ENCODE data around the gene KIAA1217. TPM values are rescaled to one million over a fixed set of nuclear protein-coding genes. Genes with fewer than 3 reads are reported as not detected.

KIAA1217 gene
- total RNA-seq, 1 experiment from 2014 or later = 76.2 TPM

DNA sequence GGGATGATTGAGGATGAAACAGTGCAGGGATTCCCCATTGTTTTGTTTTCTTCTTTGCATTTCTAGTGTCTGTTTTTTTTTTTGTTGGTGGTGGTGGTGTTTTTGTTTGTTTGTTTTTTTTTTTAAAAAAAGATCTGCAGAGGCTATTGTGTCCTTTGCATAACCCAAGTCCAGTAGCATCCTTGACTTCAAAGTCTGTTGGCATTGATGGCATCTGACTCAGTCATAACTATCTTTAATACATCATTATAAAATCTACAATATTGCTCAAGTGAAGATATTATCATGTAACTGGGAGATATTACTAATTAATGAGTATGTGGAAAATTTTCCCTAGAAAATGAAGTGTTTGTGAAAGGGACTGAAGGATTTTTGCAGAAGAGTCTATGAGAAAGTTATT lies 70.2 kb downstream of the KIAA1217 start:
- ChIA-PET CTCF (interaction anchor here (0.7 kb wide), 1 partner anchor 238 kb away, joined by 3 read pairs; no protein-coding TSS in a partner anchor), POLR2A (ENCODE audit: low non-redundant PET) (interaction anchor here (0.6 kb wide), 1 partner anchor 40 kb away, joined by 4 read pairs; no protein-coding TSS in a partner anchor)
- Histone ChIP-seq H3K4me1 (ENCODE audit: insufficient read depth, low read length, poor library complexity, severe bottlenecking) (no peaks in the 10 kb centered on the region), H3K4me3 (ENCODE audit: low read depth, low read length, poor library complexity, severe bottlenecking) (no peak overlapping the region), H3K27ac (ENCODE audit: low read depth, low read length, poor library complexity, severe bottlenecking) (no peak overlapping the region), H3K9me3 (ENCODE audit: low read depth, low read length, poor library complexity, severe bottlenecking) (peaks cover 12% of the 10 kb centered on the region), H3K36me3 (ENCODE audit: insufficient read depth, low read length, poor library complexity, severe bottlenecking) (no peaks in the 10 kb centered on the region), H3K27me3 (replicated peaks; ENCODE audit: insufficient read depth, low read depth, low read length, poor library complexity) (no peaks in the 10 kb centered on the region)
- no peak for DNase-seq (ENCODE audit: low spot score)
- intact Hi-C loops (cut with micrococcal nuclease; ENCODE audit: unreplicated experiment) = no loop called here
- no TSS peak for BruUV-seq (replicated peaks)
- TF ChIP-seq EZH2 (IDR thresholded peaks at IDR 0.05; ENCODE audit: borderline replicate concordance, low read depth, low read length, poor library complexity, severe bottlenecking) = no peak
- no peak for TF ChIP-seq CTCF (conservative IDR thresholded peaks at IDR 0.05; ENCODE audit: low read depth, low read length)

- Histone ChIP-seq H3K9me3 (ENCODE audit: low read depth, low read length, poor library complexity, severe bottlenecking) (peaks cover 7% of the 10 kb centered on the region), H3K36me3 (ENCODE audit: insufficient read depth, low read length, poor library complexity, severe bottlenecking) (peaks cover 8% of the 10 kb centered on the region), H3K27ac (ENCODE audit: low read depth, low read length, poor library complexity, severe bottlenecking) (no peak overlapping the region), H3K4me1 (ENCODE audit: insufficient read depth, low read length, poor library complexity, severe bottlenecking) (peaks cover 20% of the 10 kb centered on the region), H3K4me3 (ENCODE audit: low read depth, low read length, poor library complexity, severe bottlenecking) (no peak overlapping the region), H3K27me3 (replicated peaks; ENCODE audit: insufficient read depth, low read depth, low read length, poor library complexity) (no peaks in the 10 kb centered on the region)
- TF ChIP-seq EZH2 (IDR thresholded peaks at IDR 0.05; ENCODE audit: borderline replicate concordance, low read depth, low read length, poor library complexity, severe bottlenecking) = no peak
- TF ChIP-seq CTCF (conservative IDR thresholded peaks at IDR 0.05; ENCODE audit: low read depth, low read length) = 0 out of 2 replicates have a peak, but pooled peaks have one; percentile 21
- no TSS peak for BruUV-seq (replicated peaks)
- ChIA-PET CTCF (no interaction called here), POLR2A (ENCODE audit: low non-redundant PET) (no interaction called here)
- intact Hi-C loops (cut with micrococcal nuclease; ENCODE audit: unreplicated experiment) = no loop called here
- DNase-seq (ENCODE audit: low spot score) = peak; percentile 23
Measured at GRCh38 chr10:24287559-24288195, 78.7 kb downstream of the KIAA1217 start.

DNA sequence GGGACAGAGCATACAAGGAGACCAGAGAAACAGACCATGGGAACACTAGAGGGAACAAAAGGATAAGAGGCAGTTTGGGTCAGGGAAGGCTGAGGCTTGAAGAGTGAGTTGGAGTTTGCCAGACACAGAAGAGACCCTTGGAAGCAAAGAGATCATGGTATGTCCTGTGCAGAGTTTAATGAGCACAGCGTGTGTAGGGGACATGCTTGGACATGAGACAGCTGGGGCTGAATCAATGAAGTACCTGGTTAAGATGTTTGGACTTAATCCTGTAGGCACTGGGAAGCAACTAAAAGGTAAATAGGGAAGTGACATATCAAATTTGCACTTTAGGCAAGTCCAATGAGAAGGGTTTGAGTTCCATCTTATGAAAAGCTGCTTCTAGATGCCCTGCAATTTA lies 79.6 kb downstream of the KIAA1217 start:
- no TSS peak for BruUV-seq (replicated peaks)
- no peak for DNase-seq (ENCODE audit: low spot score)
- POLR2A ChIA-PET (ENCODE audit: low non-redundant PET) = no interaction called here
- no peak overlapping the region for H3K4me3 ChIP-seq (ENCODE audit: low read depth, low read length, poor library complexity, severe bottlenecking)
- intact Hi-C loops (cut with micrococcal nuclease; ENCODE audit: unreplicated experiment) = no loop called here
- peaks cover 8% of the 10 kb centered on the region for H3K36me3 ChIP-seq (ENCODE audit: insufficient read depth, low read length, poor library complexity, severe bottlenecking)
- H3K9me3 ChIP-seq (ENCODE audit: low read depth, low read length, poor library complexity, severe bottlenecking) = peaks cover 4% of the 10 kb centered on the region
- H3K4me1 ChIP-seq (ENCODE audit: insufficient read depth, low read length, poor library complexity, severe bottlenecking) = peaks cover 20% of the 10 kb centered on the region
- TF ChIP-seq CTCF (conservative IDR thresholded peaks at IDR 0.05; ENCODE audit: low read depth, low read length) = no peak
- no peak for TF ChIP-seq EZH2 (IDR thresholded peaks at IDR 0.05; ENCODE audit: borderline replicate concordance, low read depth, low read length, poor library complexity, severe bottlenecking)
- no peaks in the 10 kb centered on the region for H3K27me3 ChIP-seq (replicated peaks; ENCODE audit: insufficient read depth, low read depth, low read length, poor library complexity)
- H3K27ac ChIP-seq (ENCODE audit: low read depth, low read length, poor library complexity, severe bottlenecking) = no peak overlapping the region
- CTCF ChIA-PET = no interaction called here
